ENCODE measurements around the gene PDP2.

Gene PDP2

GRCh38 chr16:66895689-66895979 lies 15.3 kb downstream of the PDP2 start:
- TF ChIP-seq CTCF (IDR thresholded peaks at IDR 0.05) = no peak

GRCh38 chr16:66895999-66896398 lies 15.7 kb downstream of the PDP2 start:
- no peak for TF ChIP-seq CTCF (IDR thresholded peaks at IDR 0.05)

- TF ChIP-seq CTCF (IDR thresholded peaks at IDR 0.05) = no peak
Measured at GRCh38 chr16:66898207-66898606, 17.9 kb downstream of the PDP2 start.

GRCh38 chr16:66898933-66899309 lies 18.6 kb downstream of the PDP2 start:
- TF ChIP-seq CTCF (IDR thresholded peaks at IDR 0.05) = no peak

GRCh38 chr16:66899310-66899944 lies 19.1 kb downstream of the PDP2 start:
- TF ChIP-seq CTCF (IDR thresholded peaks at IDR 0.05) = no peak

- no peak for TF ChIP-seq CTCF (IDR thresholded peaks at IDR 0.05)
Measured at GRCh38 chr16:66899945-66900710, 19.8 kb downstream of the PDP2 start.

- TF ChIP-seq CTCF (IDR thresholded peaks at IDR 0.05) = no peak
Measured at GRCh38 chr16:66900721-66901441, 20.6 kb downstream of the PDP2 start.

Data from LNCAP (cell line).